ENCODE results near the gene BBIP1. TPM values are rescaled to one million over a fixed set of nuclear protein-coding genes. Genes with fewer than 3 reads are reported as not detected.
A peak's percentile ranks its signal among the peaks of the same experiment; 100 is the strongest.
"Not testable (repeated sequence)": the region's sequence is repeated elsewhere in the genome, so short reads cannot be mapped to it uniquely, and the experiment has no call there.

BBIP1 gene
- total RNA-seq, 4 donors from 2014 or later = 9.8 to 32.2 (median 14.5) TPM

DNA sequence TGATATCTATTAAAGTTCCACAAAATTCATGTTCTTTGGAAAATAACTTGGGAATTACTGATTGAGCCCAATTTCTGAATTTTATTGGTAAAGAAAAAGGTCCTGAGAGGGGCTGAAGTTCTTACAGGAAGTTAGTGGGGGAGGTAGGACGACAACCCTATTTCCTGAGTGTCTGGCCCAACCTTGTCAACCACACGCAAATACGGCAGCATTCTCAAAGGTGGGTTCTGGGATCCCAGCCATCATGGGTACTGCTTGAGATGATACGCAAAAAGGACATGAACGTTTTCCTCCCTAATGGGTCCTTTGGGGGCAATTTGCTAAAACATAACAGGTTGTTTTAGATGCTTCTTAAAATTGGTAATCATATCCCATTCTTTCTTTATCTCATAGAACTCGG lies 50.0 kb downstream of the BBIP1 start:
- no peaks in the 10 kb centered on the region for H3K9me3 ChIP-seq
- no peaks in the 10 kb centered on the region for H3K27me3 ChIP-seq
- no peaks in the 10 kb centered on the region for H3K36me3 ChIP-seq
- H3K4me3 ChIP-seq = no peak overlapping the region
- peak in 2 of 3 donors; percentile 81 to 85 for DNase-seq
- TF ChIP-seq POLR2A (IDR thresholded peaks at IDR 0.05) (no peak), CTCF (IDR thresholded peaks at IDR 0.05) (no peak)
- peaks cover 0 to 57% (median 45%) of the 10 kb centered on the region in 4 donors for H3K4me1 ChIP-seq
- peak overlapping the region; percentile 79 to 98 (median 90) for H3K27ac ChIP-seq

- Histone ChIP-seq H3K4me1 (peaks cover 0 to 63% (median 50%) of the 10 kb centered on the region in 4 donors), H3K9me3 (no peaks in the 10 kb centered on the region), H3K27ac (peak overlapping the region; percentile 79 to 98 (median 90)), H3K36me3 (no peaks in the 10 kb centered on the region), H3K4me3 (no peak overlapping the region), H3K27me3 (no peaks in the 10 kb centered on the region)
- no peak for DNase-seq
- no peak for TF ChIP-seq CTCF (IDR thresholded peaks at IDR 0.05)
- no peak for TF ChIP-seq POLR2A (IDR thresholded peaks at IDR 0.05)
Measured at GRCh38 chr10:110867807-110868465, 51.0 kb downstream of the BBIP1 start.

- peak in 1 of 3 donors; percentile 48 for DNase-seq
- H3K4me3 ChIP-seq, H3K36me3 ChIP-seq, H3K9me3 ChIP-seq, H3K27me3 ChIP-seq: not testable (repeated sequence)
- Histone ChIP-seq H3K27ac (peak overlapping the region; percentile 79 to 98 (median 90)), H3K4me1 (peaks cover 0 to 69% (median 54%) of the 10 kb centered on the region in 4 donors)
Measured at GRCh38 chr10:110867011-110867806, 51.8 kb downstream of the BBIP1 start.

DNA sequence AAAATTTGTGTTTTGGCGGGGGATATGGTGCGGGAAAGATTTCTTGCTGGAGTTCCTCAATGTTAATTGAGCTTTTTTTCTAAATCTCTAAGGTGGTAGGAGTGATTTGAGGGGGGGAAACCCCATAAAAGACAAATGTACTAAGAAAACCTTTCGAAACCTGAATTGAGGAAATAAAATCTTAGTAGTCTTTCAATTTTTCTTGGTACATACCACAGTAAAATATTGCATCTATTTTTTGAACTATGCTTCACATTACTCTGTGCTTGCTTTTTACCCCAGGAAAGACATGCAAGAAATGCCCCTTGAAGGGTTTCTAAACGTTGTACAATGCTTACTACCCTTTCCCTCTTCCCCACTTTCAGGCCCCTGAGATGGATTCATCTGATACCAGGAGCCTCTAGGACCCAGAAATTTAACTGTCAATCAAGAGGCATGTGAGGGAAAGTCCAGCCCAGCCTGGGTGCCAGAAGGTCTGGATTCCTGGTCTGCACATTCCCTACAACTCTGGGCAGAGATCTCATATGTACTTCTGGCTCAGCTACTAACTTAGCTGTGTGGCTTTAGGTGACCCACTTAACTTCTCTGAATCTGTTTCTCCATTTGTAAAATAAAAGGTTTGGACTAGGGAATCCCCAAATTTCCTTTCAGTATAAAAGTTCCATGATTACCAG lies 53.0 kb downstream of the BBIP1 start:
- no peak for DNase-seq
- Histone ChIP-seq H3K27ac (peak overlapping the region; percentile 85 to 98 (median 92)), H3K36me3 (no peaks in the 10 kb centered on the region), H3K27me3 (no peaks in the 10 kb centered on the region), H3K4me3 (no peak overlapping the region), H3K9me3 (no peaks in the 10 kb centered on the region), H3K4me1 (peaks cover under 1 to 80% (median 58%) of the 10 kb centered on the region in 4 donors)
- TF ChIP-seq POLR2A (IDR thresholded peaks at IDR 0.05) (no peak), CTCF (IDR thresholded peaks at IDR 0.05) (no peak)

DNA sequence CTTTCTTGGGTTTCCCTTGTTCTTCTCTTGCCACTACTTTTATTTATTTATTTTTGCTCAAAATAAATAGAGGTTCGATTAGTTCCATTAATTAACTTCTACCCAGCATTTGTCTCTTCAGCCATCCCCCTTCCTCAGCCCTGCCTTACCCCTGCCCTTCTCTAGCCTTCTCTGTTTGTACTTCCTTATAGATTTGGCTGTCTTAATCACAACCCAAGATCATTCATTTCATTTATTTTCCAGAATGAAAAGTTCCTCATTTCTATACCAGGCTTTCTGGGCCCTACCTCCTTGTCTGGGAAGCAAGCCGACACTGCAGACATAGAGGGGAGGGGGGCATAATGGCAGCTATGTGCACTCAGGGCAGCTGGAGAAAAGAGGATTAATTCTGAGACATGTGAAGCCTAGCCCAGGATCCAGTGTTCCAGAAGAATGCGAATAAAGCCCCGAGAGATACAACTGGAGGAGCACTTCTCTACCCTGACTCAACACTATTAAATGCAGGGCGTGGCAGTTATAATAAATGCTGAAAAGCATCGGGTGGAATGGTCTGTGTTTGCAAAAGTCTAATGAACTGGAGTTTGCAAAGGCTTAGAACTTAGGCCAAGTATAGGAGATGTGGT lies 53.7 kb downstream of the BBIP1 start:
- no peak for TF ChIP-seq CTCF (IDR thresholded peaks at IDR 0.05)
- TF ChIP-seq POLR2A (IDR thresholded peaks at IDR 0.05) = no peak
- no peaks in the 10 kb centered on the region for H3K36me3 ChIP-seq
- H3K4me1 ChIP-seq = peaks cover 7 to 86% (median 62%) of the 10 kb centered on the region in 4 donors
- peak overlapping the region; percentile 85 to 98 (median 92) for H3K27ac ChIP-seq
- no peaks in the 10 kb centered on the region for H3K9me3 ChIP-seq
- peak overlapping the region in 2 of 4 donors; percentile 11 to 15 for H3K4me3 ChIP-seq
- peak in 1 of 3 donors; percentile 77 for DNase-seq
- no peaks in the 10 kb centered on the region for H3K27me3 ChIP-seq
